Neural cell (in vitro differentiated cells): ENCODE measurements around the gene UBL4B.

Experiments used
- CTCF ChIP-seq: fragments of 450-650 bp; IDR thresholded peaks from 2 replicates; pipeline ENCODE4 v1.5.1; 2014; ENCODE audit warnings: antibody characterized with exemption, mild to moderate bottlenecking, moderate library complexity; ENCODE audit not compliant: poor library complexity, severe bottlenecking
- EP300 ChIP-seq: fragments of 450-650 bp; conservative IDR thresholded peaks from 2 replicates; pipeline ENCODE4 v1.6.1; 2014; ENCODE audit warnings: antibody characterized with exemption, mild to moderate bottlenecking, moderate library complexity; ENCODE audit not compliant: poor library complexity, severe bottlenecking
- EZH2 ChIP-seq: fragments of 200-600, 300-800 bp; shearing (Covaris generic), sonication (generic); IDR thresholded peaks from 2 replicates; pipeline ENCODE4 v1.6.1; 2014; ENCODE audit warnings: antibody characterized with exemption, low read length, borderline replicate concordance, mild to moderate bottlenecking; ENCODE audit not compliant: insufficient read depth, poor library complexity, severe bottlenecking
- POLR2AphosphoS5 ChIP-seq: IDR thresholded peaks from 2 replicates; pipeline ENCODE4 v1.6.1; 2012
- RAD21 ChIP-seq: fragments of 450-650 bp; conservative IDR thresholded peaks from 2 replicates; pipeline ENCODE4 v1.6.1; 2014; ENCODE audit warnings: antibody characterized with exemption, mild to moderate bottlenecking, moderate library complexity
- REST ChIP-seq: IDR thresholded peaks from 2 replicates; pipeline ENCODE4 v1.6.1; 2012; ENCODE audit warnings: borderline replicate concordance
- SMC3 ChIP-seq: fragments of 450-650 bp; conservative IDR thresholded peaks from 2 replicates; pipeline ENCODE4 v1.6.1; 2014; ENCODE audit warnings: antibody characterized with exemption, mild to moderate bottlenecking, moderate library complexity; ENCODE audit not compliant: poor library complexity
- TAF1 ChIP-seq: IDR thresholded peaks from 2 replicates; pipeline ENCODE4 v1.6.1; 2012; ENCODE audit warnings: low read depth

- TF ChIP-seq REST (no peak), EZH2 (no peak), CTCF (no peak), SMC3 (no peak), POLR2AphosphoS5 (peak; percentile 3), EP300 (no peak), RAD21 (no peak), TAF1 (no peak)
Observed at GRCh38 chr1:110070671-110071242, 41.5 kb upstream of the UBL4B start, which contains the start of gene ALX3.
